Measurements from ENCODE around the gene PLEK2.
"Not testable (repeated sequence)": the region's sequence is repeated elsewhere in the genome, so short reads cannot be mapped to it uniquely, and the experiment has no call there.

The PLEK2 gene, protein sequence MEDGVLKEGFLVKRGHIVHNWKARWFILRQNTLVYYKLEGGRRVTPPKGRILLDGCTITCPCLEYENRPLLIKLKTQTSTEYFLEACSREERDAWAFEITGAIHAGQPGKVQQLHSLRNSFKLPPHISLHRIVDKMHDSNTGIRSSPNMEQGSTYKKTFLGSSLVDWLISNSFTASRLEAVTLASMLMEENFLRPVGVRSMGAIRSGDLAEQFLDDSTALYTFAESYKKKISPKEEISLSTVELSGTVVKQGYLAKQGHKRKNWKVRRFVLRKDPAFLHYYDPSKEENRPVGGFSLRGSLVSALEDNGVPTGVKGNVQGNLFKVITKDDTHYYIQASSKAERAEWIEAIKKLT

DNA sequence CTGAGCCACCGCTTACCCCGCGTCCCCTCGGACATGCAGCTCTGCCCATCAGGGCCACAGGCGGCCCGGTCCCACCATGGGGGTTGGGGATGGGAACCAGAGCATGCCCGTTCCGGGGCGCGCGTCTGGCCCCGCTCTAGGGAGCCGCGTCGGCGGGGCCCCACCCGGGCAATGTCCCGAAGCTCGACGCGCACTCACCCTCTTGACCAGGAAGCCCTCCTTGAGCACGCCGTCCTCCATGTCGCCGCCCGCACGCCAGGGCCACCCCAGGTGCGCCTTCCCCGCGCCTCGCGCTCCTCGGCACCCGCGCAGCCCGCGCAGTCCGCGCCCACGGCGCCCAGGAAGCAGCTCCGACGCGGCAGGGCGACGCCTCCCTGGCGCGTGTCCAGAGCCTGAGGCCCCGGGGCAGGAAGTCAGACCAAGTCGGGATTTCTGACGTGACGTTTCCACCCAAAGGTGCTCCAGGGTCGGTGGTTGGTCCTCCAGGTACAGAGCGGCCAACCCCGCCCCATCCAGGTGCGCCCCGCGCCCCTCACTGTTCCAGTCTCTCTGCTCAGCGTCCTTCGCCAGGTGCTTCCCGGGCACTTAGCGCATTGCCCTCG lies at the start of gene PLEK2:
Gene PLEK2, minus strand, starts transcription at position 346 of the 602 bp plus-strand sequence. Its CDS starts 106 bp downstream, at position 240.
- no peak for DNase-seq (ENCODE audit: low read depth in 2 of 2)

DNA sequence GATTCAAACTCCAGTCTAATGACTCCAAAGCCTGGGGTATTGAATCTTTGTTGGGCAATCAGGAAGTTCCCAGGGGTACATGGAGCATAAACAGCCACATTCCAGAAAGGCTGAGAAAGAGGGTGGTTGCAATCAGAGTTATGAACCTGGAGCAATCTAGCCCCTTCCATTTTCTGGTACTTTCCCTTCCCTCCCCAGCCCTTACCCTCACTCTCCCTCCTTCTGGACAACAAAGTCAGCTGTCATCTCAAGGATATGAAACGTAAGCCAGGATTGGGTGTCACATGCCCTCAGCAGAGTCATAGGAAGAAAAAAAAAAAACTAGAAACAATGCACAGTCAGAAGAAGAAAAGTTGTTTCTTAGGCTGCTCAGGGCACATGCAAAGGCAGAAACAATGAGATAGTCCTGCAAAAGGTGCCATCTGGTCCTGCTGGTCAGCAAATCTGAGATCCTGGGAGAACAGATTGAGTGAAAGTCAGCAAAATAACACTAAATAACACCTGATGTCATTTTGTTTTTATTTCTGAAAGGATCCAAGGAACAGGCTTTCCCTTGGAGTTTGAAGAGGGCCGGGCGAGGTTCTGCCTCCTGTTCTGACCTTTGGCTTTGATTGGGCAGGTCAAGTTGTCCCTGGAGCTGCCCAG lies 49.5 kb upstream of the PLEK2 start:
- no peak for DNase-seq (ENCODE audit: low read depth in 2 of 2)

DNA sequence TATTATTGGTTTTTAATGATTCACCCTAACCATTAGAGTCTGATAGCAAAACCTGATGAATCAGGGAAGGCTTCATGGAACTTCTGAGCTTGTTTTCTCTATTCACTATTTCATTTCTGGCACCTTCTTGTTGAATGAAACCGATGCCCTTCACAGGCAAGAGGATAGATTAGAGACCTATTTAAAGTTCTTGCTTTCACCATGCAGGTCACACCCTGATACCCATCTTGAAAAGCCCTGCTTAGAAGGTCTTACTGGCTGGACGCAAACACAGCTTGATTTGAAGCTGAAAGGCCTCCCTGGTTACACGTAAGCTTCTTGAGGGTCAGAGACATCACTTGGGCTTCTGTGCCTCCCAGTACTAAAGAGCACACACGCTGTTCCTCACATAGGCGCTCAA lies 47.4 kb upstream of the PLEK2 start:
- DNase-seq (ENCODE audit: low read depth in 2 of 2): no peak

DNA sequence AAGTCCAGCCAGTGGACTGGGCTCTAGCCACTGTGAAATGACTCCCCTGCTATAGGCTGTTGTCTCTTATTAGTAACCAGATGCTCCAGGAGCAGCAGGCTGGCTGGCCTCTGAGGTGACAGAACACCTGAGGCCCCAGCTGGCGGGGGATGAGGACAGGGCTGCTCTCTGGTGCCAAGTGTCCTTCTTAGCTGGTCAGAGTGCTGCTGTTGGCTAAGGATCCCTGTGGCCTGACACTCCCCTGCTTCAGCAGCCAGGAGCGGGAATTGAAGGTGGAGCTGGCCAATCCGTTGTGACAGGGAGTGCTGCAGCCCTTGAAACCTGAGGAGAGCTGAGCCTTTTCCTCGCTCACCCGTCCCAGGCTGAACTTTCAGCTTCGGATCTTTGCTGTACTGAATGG lies 45.8 kb upstream of the PLEK2 start:
- no peak for DNase-seq (ENCODE audit: low read depth in 2 of 2)

DNA sequence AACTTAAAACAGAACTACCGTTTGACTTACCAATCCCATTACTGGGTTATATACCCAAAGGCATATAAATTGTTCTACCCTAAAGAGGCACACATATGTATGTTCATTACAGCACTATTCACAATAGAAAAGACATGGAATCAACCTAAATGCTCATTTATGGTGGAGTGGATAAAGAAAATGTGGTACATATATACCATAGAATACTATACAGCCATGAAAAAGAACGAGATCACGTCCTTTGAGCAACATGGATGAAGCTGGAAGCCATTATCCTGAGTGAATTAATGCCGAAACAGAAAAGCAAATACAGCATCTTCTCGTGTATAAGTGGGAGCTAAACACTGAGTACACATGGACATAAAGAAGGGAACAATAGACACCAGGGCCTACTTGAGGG lies 44.8 kb upstream of the PLEK2 start:
- no peak for DNase-seq (ENCODE audit: low read depth in 2 of 2)

DNA sequence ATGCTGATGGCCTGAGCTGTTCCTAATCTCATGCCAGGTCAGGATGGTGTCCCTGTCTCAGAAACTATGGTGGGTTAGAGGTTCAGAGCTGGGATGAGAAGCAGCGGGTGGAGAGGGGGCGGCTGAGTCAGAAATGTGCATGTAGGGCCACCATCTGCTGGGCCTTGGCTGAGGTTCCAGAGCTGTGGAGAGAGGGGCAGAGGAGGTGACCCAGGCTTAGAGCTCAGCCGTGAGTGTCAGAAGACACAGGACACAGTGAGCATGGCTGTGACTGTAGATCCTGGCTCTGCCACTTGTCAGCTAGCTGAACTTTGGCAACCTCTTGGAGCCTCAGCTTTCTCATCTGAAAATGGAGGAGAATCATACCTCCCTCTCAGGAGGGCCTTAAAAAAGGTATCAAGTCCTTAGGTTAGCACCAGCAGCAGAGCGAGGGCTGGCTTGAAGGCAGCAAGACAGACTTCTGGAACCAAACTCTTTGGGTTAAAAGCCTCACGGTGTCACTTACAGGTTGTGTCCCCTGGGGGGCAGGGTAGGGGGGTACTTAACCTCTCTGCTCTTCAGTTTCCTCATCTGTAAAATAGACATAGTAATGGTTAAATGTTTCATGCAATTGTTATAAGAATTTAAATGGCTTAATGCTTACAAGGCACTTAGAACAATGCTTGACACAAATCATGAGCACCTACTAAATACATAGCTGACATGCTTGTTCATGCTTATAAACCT lies 41.8 kb upstream of the PLEK2 start:
- no peak for DNase-seq (ENCODE audit: low read depth in 2 of 2)

DNA sequence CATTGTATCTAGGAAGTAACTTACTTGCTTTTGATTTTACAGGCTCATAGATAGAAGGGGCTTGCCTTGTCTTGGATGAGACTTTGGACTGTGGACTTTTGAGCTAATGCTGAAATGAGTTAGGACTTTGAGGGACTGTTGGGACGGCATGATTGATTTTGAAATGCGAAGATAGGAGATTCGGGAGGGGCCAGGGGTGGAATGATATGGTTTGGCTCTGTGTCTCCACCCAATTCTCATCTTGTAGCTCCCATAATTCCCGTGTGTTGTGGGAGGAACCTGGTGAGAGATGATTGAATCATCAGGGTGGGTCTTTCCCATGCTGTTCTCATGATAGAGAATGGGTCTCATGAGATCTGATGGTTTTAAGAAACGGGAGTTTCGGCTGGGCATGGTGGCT lies 39.7 kb upstream of the PLEK2 start:
- DNase-seq (ENCODE audit: low read depth in 2 of 2): not testable (repeated sequence)

DNA sequence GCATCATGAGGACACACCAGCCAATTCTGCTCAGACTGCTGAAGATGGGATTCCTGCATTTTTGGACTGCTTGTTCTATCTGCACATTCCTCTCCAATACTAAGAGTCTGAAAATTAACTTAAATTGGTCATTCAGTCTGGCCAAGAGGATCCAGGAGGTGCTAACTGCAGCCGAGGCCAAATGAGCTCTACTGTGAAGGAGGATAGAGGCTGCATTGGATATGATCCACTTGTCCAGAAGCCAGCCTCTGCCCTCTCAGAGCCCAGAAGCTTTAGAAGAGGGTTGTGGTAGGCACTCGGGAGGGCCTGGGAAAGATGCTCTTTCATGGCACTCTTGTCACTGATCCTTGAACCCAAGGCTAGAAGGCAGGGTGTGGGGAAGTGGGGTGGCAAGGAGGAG lies 37.1 kb upstream of the PLEK2 start:
- no peak for DNase-seq (ENCODE audit: low read depth in 2 of 2)

DNA sequence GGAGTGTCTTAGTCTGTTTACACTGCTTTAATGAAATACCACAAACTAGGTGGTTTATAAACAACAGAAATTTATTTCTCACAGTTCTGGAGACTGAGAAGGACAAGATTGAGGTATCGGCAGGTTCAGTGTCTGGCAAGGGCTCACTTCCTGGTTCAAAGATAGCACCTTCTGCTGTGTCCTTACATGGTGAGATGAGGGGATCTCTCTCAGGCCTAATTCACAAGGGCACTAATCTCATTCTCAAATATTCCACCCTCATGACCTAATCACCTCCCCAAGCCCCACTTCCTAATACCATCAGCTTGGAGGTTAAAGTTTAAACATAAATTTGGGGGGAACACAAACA lies 35.0 kb upstream of the PLEK2 start:
- DNase-seq (ENCODE audit: low read depth in 2 of 2): no peak

DNA sequence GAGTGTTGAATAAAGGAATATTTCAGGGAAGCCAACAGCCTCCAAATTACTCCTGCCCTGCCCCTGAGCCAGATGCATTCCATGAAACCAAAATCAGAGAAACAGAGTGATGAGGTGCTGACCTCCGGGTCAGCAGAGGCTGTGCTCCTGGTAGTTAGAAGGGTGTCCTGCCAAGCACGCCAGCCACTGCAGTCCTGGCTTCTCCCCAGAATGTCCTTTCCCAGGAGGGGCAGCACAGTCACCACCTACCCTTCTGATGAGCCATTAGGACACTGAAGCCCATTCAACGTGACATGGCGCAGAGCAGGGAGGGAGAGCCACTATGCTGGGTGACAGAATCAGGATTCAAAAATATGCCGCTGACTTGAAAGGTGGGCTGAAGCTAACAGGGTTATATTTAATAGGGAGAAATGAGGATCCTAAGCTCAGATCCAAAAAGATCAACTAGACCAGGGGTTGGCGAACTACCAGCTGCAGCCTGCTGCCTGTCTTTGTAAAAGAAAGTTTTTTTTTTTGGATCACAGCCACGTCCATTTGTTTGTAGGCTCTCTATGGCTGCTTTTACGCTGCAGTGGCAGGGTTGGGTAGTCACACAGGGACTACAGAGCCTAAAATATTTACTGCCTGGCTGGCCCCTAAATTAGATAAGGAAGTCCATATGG lies 34.5 kb upstream of the PLEK2 start:
- no peak for DNase-seq (ENCODE audit: low read depth in 2 of 2)

DNA sequence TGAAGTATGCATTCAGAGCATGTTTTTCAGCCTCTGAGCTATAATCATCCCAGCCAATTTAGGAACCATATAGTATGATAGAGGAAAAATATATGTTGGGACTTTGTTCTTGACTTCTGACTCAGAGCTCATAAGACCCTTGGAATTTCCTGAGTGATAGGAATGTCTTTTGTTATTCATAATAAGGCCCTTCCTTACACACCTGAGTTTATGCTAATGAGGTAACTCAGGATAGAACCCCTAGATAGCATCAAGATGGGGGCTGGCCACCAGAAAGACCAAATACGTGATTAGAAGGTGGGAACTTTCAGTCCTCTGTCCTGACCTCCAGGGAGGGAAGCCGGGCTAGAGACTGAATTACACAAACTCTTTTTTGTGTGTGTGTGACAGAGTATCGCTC lies 32.4 kb upstream of the PLEK2 start:
- no peak for DNase-seq (ENCODE audit: low read depth in 2 of 2)

DNA sequence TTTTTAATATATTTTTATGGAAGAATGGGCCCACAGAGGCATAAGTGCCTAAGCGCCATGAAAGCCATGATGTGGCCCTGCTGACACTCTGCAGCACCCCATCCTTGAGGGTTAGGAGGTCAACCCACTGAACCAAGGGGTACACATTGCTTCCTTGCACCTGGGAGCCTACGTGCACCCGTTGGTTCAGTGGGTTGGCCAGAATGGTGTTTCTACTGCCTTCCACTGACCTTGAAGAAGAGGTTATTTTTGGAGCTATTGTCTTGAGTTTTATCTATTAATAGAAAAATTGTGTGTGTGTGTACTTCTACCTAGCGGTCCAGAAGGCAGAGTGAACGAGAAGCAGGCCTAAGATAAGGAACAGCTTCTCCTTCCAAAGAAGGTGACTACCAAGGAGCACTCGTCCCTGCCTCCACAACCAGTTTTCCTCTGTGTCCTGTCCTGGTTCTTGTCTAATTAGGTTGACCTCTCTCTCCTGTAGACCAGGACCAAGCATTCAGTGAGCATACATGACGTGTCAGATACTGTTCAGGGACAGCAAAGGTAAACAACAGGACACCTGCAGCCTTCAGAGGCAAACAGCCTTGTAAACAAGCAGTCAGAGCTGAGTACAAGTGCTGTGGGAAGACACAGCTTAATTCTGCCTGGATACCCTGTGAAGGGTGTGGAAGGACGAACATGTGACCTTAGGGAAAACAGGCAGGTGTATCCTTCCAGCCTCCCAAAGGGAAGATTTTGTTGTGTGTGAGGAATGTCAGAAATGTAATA lies 30.4 kb upstream of the PLEK2 start:
- no peak for DNase-seq (ENCODE audit: low read depth in 2 of 2)

DNA sequence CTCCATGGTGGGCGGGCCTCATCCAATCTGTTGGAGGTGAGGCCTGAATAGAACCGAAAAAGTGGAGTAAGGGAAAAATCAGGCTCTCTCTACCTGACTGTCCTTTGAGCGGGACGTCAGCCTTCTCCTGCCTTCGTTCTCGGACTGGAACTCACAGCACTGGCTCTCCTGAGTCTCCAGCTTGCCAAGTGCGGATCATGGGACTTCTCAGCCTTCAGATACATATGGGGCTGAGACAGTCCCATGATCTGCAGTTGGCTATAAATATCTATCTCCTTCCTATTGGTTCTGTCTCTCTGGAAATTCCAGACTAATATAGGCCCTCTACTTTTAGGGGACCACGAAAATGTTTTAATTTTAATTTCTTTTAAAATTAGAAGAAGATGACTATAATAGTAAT lies 29.7 kb upstream of the PLEK2 start:
- DNase-seq (ENCODE audit: low read depth in 2 of 2): no peak

DNA sequence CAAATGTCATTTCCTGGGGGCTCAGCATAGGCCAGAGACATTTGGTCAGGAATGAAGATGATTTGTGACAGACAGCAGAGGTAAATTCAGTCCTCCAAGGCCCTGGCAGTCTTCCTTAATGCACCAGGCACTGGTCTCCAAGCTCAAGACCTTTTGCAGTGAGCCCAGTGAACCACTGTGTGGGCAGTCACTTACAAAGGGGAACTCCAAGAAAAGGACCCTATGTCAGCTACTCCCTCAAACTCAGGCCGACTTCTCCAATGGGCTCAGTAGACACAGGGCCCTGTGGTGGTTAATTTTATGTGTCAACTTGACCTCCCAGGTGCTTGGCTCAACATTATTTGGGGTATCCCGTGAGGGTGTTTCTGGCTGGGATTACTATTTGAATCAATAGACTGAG lies 29.3 kb upstream of the PLEK2 start:
- DNase-seq (ENCODE audit: low read depth in 2 of 2): no peak

DNA sequence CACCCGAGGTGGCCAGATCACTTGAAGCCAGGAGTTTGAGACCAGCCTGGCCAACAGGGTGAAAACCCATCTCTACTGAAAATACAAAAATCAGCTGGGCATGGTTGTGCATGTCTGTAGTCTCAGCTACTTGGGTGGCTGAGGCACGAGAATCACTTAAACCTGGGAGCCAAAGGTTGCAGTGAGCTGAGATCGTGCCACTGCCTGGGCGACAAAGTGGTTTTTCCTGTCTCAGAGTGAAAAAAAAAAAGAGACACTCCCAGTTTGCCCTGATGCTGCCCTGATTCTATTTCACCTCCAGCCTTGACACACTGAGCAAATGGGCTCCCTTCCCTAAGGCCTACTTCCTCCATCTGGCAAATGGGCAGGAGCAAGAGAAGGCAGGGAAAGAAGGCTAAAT lies 28.5 kb upstream of the PLEK2 start:
- DNase-seq (ENCODE audit: low read depth in 2 of 2): no peak

DNA sequence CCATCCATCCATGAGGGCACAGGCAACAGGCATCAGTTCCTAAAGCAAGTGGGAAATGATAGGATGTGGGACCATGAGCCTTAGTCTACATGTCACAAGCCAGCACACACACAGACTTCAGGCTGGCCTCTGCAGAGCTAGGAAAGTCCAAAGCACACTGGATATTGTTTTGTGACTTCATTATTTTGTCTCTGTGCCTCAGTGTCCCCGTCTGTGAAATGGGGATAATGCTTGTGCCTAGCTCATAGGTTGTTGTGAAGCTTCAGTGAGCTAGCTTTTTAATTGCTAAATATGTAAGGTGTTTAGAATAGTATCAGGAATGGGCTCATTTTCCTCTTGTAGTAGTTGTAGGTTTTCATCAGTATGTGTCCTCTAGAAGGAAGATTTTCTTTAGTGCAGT lies 27.0 kb upstream of the PLEK2 start:
- DNase-seq (ENCODE audit: low read depth in 2 of 2): no peak

DNA sequence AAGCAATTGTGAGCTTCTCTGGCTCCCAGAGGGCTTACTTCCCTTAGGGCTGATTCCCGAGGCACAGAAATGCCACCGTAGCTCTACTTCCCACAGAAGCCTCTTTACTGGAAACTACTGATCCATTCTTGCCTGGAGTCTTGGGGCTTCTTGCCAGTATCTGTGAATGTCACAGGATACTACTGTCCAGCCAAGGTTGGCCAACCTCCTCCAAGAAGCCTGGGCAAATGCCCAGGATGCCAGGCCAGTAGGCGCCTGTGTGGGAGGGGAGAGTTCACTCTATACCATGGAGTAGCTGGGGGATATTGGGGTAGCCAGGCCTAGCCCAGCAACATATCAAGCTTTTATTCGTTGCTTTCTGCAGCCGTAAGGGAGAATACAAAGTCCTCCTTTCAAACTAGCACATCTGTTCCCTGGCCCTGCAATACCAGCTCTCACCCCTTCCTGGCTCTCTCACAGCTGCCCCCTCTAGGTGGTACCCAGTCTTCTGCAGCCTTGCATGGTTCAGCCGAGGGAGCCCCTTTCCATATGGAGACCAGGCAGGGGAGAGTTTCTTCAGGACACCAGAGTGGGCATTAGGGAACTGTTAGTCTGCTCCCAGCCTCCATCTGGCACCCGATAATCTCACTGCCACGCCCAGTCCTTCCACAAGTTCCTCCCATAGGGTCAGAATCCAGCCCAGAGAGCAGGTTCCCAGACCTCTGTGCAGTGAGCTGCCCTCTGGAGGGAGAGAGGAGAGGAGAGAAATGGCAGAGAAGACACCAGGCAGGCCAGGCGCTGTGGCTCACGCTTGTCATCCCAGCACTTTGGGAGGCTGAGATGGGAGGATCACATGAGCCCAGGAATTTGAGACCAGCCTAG lies 24.3 kb upstream of the PLEK2 start:
- DNase-seq (ENCODE audit: low read depth in 2 of 2): no peak

DNA sequence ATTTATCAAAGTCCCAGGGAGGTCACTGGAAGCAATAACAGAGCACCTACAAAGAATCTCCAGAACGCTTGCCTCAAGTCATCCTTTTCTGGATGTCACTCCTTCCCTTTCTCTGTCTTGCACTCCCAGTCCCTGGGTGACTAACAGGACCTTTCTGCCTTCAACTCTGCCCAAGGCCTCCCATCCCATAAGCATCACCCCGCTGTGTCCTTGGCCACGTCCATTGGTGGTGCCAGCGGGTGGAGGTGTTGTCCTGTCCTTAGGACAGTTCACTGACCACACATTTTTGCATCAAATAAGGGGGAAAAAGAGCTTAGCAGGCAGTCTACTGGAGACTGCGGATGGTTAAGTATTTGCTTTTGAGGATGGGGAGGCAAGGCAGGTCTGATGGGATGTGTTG lies 23.6 kb upstream of the PLEK2 start:
- no peak for DNase-seq (ENCODE audit: low read depth in 2 of 2)

DNA sequence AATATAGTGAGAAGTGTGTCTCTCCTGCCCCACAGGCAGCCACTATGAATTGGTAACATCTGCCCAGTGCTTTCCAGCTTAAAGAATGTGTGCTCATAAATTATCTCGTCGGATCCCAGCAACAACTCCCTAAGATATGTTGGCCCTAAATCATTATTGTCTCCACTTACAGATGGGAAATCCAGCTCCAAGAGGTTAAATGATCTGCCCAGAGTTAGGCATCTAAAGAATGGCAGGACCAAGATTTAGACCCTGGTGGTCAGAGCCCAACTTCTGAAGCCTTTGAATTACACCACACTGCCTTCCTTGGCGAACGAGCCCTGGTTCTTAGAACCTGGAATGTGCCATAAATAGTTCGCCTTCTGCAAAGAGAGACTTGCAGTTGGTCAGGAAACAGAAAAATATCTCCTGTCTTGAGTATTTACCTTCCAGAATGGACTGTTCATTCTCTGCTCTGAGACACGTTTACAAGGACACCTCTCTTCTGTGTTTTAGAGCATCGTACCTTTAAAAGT lies 20.1 kb upstream of the PLEK2 start:
- DNase-seq (ENCODE audit: low read depth in 2 of 2): no peak

DNA sequence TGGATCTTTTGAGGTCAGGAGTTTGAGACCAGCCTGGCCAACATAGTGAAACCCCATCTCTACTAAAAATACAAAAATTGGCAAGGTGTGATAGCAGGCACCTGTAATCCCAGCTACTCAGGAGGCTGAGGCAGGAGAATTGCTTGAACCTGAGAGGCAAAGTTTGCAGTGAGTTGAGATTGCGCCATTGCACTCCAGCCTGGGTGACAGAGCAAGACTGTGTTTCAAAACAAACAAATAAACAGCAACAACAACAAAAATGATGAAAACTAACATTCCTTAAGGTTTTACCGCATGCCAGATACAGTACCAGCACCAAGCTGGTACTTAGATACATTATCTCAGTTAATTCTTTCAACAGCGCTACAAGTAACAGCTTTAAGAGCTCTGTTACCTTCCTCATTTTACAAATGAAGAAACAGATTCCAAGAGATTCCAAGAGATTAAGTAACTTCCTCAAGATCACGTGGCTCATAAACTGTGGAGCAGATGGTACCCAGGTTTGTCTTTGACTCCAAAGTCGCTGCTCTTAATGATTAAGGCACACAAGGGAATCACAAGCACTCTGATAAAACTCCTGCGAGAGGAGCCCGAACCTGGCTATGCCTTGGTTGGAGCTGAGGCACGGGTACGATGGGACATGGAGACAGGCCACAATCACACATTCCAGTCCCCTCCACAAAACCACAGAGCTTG lies 17.7 kb upstream of the PLEK2 start:
- DNase-seq (ENCODE audit: low read depth in 2 of 2): no peak
